Right ventricle myocardium superior (tissue), 1 donor: Measurements from ENCODE around the gene CTPS1. TPM values are rescaled to one million over a fixed set of nuclear protein-coding genes. Genes with fewer than 3 reads are reported as not detected.

Experiments
- ATAC-seq: fragments of 200-7000 bp; cut with Tn5 transposase; one replicate; pipeline ENCODE4 v1.9.1; 2020; ENCODE audit warnings: mild to moderate bottlenecking; ENCODE audit not compliant: poor library complexity
- DNase-seq: peaks from one replicate; pipeline ENCODE4 v3.0.0-alpha.2; 2020
- intact Hi-C: fragments of 100-400 bp; cut with DNase I; formaldehyde crosslinking; loops from one replicate; pipeline ENCODE4 v1.11.2; 2022
- long read RNA-seq: library from polyadenylated mRNA; unstranded; transcript quantifications from one replicate; pipeline ENCODE4 v2.0.0, GENCODE V29; 2021
- total RNA-seq: library from RNA; stranded (reverse); fragmentation: NEBNext Ultra II Directional; extraction: Animal tissue kit (Norgen Biotek cat#: 25700); gene quantifications from one replicate; pipeline ENCODE4 v1.2.1, GENCODE V29; 2021
- donor health status: DM: no; HTN: yes; CAD: no; lungs with severe emphysema.

Gene CTPS1, protein sequence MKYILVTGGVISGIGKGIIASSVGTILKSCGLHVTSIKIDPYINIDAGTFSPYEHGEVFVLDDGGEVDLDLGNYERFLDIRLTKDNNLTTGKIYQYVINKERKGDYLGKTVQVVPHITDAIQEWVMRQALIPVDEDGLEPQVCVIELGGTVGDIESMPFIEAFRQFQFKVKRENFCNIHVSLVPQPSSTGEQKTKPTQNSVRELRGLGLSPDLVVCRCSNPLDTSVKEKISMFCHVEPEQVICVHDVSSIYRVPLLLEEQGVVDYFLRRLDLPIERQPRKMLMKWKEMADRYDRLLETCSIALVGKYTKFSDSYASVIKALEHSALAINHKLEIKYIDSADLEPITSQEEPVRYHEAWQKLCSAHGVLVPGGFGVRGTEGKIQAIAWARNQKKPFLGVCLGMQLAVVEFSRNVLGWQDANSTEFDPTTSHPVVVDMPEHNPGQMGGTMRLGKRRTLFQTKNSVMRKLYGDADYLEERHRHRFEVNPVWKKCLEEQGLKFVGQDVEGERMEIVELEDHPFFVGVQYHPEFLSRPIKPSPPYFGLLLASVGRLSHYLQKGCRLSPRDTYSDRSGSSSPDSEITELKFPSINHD
- 7.2 TPM for total RNA-seq
- long read RNA-seq, transcript CTPS1-202 (19 exons, 3,201 nt): major isoform, 12 of 20 reads
- long read RNA-seq, partial matches to known transcripts: 1 of 20 reads
- long read RNA-seq, other reads (novel, unspliced or antisense): 2 of 20 reads

DNA sequence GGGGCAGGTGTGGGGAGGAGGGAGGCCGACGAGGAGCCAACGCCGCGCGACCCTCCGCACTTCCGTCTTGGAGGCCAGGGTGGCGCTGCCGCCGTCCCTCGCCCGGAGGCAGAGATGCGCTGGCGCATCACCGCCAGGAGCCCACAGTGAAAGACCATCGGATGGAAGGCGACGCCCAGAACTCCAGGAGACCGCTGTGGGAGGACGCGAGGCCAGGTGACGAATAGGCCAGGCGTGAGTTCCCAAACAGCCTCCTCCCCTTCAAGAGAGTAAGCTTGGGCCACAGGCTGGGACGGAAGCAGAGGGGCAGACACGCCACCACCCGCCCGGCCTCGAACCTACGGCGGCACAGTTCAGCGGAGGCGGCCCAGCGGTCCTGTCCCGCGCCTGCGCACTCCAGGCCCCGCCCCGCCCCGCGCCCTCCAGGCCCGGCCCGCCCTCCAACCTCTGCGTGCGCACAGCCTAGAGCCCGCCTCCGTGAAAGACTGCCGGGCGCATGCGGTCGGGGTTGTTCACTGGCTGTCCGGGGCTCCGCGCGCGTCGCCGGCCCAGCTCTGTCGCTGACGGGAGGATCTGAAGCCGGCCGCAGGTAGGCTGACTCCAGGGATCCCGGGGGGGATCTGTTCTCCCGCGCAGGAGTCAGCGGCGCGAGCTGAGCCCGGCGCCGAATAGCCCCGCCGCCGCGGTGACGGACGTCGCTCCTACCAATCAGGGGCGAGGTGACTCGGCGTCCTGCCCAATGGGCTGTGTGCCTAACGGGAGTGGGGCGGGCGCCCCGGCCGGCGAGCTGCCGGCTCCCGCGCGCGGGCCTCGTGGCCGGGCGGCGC, at the start of gene CTPS1:
Gene CTPS1 (plus strand): TSS at position 456 of the 827 bp plus-strand sequence. CDS start 3,595 bp downstream, outside the sequence.
- peak; percentile 97 for ATAC-seq
- intact Hi-C loops: no loop called here

DNA sequence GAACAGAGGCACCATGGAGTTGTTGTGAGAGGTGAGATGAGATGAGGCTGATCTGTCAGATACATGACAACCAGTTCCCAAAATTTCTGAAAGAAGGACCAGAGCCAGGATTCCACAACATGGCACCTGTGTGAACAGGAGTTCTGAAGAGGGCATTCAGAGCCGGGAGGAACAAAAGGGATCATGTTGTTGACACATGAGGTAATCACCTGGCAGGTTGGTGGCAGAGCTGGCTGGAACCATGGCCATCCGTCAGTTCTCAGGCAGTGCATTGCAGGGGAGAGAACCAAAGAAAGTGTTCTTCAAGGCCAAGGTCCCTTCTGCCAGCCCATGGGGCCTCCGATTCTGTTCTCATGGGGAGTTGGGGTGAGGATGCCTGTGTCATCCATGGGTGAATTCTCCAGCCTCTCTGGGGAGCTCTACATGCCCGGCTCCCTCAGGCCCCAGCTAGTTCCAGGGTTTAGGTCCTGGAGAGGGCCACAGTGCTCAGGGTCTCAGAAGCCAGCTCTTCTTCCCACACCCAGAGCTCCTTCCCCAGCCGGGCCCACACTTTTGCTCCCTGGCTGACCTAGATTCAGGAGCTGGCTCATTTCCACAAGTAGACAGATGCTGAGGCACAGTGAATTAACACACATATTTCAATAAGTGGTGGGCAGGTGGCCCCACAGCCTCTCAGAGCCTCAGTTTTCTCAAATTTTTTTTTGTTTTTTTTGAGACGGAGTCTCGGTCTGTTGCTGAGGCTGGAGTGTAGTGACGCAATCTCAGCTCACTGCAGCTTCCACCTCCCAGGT, 49.1 kb upstream of the CTPS1 start:
- intact Hi-C loops: no loop called here
- no peak for ATAC-seq
- DNase-seq: no peak

More for the DNA sequence above, at the start of gene CTPS1:
- DNase-seq: peak; percentile 97

DNA sequence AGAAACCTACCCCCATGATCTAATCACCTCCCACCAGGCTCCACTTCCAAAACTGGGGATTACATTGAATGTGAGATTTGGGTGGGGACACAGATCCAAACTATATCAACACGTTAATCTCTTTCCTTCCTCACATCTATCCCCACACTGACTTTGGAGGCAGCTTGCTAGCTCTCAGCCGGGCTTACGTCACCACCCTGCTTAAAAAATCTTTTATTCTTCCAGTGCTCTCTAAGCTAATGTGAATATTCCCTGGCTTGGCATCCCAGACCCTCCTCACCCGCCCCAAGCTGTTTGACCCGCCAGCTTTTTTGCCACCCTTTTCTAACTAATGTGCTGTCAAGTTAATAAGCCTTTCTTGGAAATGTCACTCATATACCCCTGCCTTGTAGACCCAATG, 47.9 kb upstream of the CTPS1 start:
- no peak for DNase-seq
- no peak for ATAC-seq
- intact Hi-C loops: no loop called here

DNA sequence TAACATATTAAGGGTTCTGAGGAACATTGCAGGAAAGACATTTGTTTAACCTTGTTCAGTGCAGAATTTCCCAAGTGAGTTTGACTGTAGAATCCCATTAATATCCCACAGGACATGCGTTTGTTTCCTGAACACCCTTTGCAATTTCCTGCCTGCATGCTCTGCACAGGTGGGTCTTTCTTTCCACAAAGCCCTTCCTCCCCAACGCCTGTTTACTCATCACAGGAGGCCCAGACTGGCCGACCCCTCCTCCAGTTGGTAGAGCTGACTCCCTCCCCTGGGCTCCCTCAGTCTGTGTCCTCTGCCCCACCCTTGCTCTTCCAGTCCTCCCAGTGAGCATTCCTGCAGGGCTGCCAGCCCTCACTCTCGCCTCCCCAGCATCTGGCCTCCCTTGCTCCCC, 47.5 kb upstream of the CTPS1 start:
- no peak for ATAC-seq
- intact Hi-C loops: no loop called here
- DNase-seq: no peak

DNA sequence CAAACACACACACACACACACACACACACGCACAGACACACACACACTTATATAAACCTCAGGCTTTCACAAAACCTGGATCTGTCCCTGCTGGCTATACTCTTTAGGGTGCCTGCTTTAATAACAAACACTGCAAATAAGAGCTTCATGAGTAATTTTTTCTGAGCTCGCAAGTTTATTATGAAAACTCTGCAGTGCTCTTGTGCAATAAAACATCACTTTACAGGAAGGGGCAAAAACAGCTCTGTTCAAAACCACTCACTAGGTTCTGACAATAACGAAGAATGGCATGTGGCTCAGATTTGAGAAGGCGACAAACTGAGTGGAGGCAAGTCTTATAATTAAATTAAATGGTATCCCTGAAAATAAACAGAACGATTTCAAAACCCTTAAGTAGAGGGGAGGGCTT, 42.6 kb upstream of the CTPS1 start:
- ATAC-seq: no peak
- DNase-seq: no peak
- intact Hi-C loops: no loop called here

DNA sequence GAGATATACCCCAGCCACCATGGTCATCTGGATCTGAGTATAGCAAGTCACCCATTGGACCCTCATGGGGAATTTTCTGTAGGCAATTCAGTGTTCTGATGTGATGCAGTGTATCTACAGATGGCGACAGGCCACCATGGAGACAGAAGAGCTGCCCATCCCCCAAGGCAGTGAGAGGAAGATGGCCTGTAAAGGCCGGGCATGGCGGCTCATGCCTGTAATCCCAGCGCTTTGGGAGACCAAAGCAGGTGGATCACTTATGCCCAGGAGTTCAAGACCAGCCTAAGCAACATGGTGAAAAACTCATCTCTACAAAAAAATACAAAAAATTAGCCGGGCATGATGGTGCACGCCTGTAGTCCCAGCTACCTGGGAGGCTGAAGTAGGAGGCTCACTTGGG, 41.1 kb upstream of the CTPS1 start:
- DNase-seq: no peak
- intact Hi-C loops: no loop called here
- ATAC-seq: no peak

DNA sequence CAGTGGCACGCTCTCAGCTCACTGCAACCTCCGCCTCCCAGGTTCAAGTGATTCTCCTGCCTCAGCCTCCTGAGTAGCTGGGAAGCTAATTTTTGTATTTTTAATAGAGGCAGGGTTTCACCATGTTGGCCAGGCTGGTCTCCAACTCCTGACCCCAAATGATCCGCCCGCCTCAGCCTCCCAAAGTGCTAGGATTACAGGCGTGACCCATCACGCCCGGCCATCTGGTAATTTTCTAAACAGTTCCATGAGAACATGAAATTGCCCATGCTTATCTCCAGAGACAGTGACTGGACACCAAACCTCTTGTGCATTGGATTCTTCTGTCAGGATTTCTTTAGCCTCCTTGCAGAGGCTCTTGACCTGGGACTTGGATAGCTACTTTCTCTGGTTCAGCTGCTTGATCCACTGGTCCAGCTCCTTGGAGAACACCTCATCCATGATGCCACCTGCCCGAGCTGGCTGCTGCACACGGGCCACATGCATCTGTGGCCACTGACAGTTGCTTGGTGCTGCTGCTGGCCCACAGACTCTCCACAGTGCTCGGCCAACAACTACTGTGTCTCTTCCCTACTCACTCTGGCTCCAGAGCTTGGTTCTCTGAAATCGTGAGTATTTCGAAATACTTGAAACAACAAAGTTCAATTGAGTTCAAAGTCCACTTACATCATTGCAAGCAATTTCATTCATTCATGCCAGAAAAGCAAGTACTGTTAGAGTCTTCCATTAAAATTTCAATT, 40.0 kb upstream of the CTPS1 start:
- DNase-seq (peak; percentile 65), ATAC-seq (peak; percentile 94)
- intact Hi-C loops: no loop called here

DNA sequence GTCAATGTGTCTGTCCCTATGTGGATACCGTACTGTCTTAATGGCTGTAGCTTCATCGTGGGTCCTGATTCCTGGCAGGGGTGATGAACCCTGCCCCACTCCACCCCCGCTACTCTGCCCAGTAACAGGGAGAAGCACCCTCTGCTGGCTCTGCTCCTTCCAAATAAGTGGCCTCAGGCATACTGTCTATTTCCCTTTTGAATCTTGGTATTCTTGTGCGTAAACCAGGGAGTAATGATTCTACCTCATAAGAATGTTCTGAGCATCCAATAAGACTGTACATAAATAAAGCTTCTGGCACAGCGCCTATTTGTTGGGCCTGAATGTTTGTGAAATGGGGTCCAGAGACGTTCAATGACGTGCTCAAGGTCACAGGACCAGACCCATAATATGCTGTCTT, 35.2 kb upstream of the CTPS1 start:
- peak; percentile 40 for ATAC-seq

DNA sequence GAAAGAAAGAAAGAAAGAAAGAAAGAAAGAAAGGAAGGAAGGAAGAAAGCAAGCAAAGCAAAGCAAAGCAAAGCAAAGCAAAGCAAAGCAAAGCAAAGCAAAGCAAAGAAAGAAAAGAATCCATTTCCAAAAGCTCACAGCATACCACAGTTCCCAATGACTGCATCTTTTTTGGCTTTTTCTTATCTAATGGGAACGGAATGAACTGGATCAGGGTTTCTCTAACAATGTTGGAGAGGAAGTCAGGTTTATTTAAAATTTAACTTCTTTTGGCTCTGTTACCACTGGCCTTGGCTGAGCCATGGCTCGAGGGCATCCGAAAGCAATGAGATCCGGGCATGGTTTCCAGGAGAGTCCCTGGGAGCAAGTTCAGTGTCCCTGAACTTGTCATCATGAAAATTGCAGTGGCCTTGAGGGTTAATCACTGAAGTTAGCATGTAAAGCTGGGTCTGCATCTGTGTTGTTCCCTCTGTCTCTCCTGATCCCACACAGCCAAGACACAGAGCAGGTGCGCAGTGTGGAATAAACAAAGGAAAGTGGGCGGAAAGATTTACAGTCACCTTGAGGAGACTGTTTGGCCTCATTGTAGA, 34.6 kb upstream of the CTPS1 start:
- intact Hi-C loops: no loop called here
- DNase-seq (no peak), ATAC-seq (peak; percentile 88)

More for the DNA sequence above, 35.2 kb upstream of the CTPS1 start:
- no peak for DNase-seq
- intact Hi-C loops: no loop called here

DNA sequence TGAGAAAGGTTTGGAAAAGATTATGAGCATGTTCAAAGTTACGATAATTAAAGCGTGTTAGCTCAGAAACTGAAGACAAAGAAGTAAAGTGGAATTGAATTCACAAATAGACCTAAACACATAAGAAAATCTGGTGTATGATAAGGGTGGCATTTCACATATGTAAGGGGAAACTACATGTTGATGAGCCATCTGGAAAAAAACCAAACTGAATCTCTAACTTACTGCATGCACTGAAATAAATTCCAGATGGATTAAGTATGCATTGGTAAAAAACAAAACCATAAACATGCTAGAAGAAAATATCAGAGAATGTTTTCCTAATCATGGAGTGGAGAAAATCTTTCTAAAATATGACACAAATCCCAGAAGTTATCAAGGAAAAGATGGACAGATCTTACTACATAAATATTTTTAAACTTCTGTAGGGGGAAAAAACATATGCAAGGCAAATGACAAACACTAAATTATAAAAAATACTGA, 34.0 kb upstream of the CTPS1 start:
- DNase-seq (no peak), ATAC-seq (no peak)
- intact Hi-C loops: no loop called here

DNA sequence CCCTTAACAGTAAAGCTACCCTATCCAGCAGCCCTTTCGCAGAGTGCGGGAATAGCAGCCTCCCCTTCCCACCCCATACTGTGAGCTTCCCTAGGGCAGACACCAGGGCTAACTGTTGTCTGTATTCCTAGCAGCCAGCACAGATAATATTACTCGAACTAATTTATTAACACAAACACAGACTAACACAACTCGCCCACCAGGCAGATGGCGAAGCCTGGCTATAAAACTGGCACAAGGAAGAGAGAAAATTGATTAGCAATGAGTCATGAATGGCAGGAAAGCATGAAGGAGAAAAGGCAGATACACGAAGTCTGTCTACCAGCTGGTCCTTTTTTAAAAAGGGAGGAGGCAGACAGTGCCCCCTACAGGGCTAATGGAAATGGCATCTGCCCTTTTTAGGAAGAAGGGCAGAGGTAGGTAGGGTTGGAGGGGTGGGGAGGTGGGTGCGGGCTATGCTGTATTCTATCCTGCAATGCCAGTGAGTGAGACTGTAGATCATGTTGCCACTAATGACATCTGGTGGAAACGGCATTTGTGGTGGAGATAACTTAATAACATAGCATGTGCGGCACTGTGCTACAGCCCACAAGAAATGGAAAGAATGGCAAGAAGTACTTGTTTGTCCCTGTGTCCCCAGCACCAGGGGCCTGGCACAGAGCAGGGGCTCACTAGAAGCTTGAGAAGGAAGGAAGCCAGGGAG, 30.6 kb upstream of the CTPS1 start:
- intact Hi-C loops: no loop called here

DNA sequence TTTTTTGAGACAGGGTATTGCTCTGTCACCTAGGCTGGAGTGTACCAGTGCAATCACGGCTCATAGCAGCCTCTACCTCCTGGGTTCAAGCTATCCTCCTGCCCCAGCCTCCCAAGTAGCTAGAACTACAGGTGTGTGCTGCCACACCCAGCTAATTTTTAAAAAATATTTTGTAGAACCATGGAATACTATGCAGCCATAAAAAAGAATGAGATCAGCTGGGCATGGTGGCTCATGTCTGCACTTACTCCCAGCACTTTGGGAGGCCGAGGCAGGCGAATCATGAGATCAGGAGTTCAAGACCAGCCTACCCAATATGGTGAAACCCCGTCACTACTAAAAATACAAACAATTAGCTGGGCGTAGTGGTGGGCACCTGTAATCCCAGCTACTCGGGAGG, 29.9 kb upstream of the CTPS1 start:
- ATAC-seq (no peak), DNase-seq (no peak)
- intact Hi-C loops: no loop called here

More for the DNA sequence above, 30.6 kb upstream of the CTPS1 start:
- ATAC-seq: no peak
- DNase-seq: no peak

DNA sequence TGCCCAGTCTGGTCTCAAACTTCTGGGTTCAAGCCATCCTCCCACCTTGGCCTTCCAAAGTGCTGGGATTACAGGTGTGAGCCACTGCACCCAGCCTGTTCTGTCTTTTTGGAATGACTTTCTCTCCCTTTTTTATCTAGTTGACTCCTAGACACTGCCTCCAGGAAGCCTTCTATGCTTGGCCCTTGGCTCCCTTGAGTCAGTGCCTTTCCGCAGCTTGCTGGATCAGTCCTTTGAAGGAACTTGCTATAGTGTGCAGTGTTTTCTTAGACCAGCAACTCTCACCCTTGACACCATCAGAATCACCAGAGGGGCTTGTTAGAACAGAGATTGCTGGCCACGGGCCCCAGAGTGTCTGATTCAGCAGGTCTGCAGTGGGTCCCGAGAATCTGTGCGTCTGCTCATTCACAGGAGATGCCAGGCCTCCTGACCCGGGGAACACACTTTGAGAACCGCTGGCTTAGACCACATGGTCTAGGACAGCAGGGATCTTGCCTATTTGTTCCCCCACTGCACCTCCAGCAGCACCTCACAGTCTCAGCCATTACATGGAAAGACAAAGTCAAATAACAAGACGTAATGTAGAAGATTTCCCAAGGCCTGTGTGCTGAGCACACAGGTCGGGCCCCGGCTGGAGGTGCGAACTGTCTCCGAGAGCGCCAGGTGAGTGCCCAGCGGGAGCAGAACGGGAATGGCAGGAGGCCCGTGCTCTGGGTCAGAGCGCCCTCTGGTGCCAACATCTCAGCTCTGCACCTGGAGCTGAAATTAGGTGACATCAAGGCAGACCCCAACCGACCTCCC, 27.4 kb upstream of the CTPS1 start:
- DNase-seq: peak; percentile 79

DNA sequence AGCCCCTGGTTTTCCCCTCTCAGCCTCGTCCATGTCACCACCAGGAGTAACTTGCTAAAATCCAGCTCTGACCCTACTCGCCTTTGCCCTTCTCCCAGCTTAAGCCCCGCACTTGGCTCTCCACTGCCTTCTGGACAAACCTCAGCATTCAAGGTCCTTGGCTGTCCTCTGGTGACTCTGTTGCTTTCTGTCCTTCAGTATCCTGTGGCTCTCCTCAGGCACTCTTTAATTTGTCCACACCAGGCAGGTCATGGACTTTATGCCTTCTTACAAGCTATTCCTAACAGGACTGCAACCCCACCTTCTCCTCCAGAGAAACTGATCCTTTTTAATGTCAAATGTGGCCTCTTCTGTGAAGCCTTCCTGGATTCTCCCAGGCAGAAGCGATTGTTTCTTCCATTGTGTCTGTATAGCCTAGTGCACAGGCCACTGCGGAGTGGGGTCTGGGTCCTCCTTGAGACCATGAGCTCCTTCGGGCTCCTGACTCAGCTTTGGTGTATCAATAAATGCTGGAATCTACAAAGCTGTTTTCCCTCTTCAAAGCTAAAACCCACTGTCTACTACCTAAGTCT, 26.7 kb upstream of the CTPS1 start:
- intact Hi-C loops: loop anchor here (2.0 to 10.0 kb wide), 2 partner anchors 104 to 338 kb away; no protein-coding TSS in a partner anchor
- ATAC-seq: no peak
- DNase-seq: no peak

More for the DNA sequence above, 27.4 kb upstream of the CTPS1 start:
- intact Hi-C loops: loop anchor here (2.0 to 10.0 kb wide), 2 partner anchors 103 to 337 kb away; no protein-coding TSS in a partner anchor
- ATAC-seq: peak; percentile 88

DNA sequence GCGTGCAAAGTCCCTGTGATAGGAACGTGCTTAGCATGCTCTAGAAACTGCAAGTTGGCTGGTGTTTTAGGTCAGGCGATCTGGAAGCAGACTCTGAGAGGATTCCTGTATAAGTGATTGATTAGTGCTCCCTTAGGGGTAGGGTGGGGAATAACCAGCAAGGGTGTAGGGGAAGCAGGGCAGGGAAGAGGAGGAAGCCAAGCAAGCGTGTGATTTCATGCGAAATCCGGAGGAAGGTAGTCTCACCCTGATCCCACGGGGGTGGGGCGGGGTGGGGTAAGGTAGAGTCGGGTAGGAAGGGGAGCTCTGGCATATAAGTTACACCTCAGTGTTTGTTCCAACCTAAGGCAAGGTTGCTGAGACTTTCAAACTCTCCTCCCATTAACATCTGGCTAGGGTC, 24.9 kb upstream of the CTPS1 start:
- no peak for ATAC-seq
- intact Hi-C loops: loop anchor here (10.0 kb wide), 1 partner anchor 340 kb away; no protein-coding TSS in a partner anchor
- no peak for DNase-seq
